ENCODE measurements around the gene LRRC8B.

The LRRC8B gene

GRCh38 chr1:89633800-89634625, 109.4 kb downstream of the LRRC8B start:
- no peak for DNase-seq (ENCODE audit: low spot score)

DNA sequence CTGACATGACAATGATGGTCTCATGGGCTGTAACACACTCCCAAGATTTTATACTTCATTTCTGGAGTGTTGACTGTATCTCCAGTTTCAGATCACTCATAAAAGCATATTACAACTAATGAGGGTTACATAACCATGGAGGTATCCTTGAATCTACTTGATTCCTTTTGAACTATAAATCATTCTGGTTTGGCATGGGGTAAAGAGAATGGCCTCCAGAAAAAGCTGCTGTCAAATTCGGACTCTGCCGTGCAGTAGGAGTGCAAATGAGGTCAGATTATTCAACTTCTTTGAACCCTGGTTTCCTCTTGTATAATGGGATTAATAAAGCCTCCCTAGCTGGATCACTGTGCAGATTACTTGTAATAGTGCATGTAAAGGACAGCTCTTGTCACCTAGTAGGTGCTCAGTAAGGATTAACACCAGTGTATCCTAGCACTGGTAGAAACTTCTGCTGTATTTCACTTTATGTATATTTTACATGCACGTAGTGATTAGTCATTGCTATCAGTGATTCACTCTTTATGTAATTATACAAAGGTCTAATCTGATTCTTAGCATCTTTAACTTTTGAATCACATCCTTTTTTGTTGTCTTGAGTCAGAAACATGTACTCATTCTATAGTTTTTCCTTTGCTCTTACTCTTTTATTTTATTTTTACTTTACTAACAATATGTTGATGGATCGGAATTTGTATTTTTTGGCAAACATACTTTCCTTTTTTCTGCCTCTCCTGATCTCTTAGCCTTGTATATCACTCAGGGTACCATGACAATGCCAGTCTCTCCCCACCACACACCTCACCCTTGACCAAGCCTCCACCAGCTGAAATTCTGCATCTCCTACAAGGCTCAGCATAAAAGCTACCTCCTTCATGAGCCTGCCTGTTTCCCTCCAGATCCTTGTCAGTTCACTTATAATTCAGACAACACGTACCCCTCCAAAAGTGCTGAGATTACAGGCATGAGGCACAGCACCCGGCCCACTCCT, 111.5 kb downstream of the LRRC8B start:
- no peak for DNase-seq (ENCODE audit: low spot score)

GRCh38 chr1:89637496-89637895, 112.9 kb downstream of the LRRC8B start:
- DNase-seq (ENCODE audit: low spot score) = no peak

- DNase-seq (ENCODE audit: low spot score) = no peak
Observed at GRCh38 chr1:89640440-89640839, 115.8 kb downstream of the LRRC8B start.

- DNase-seq (ENCODE audit: low spot score) = no peak
Observed at GRCh38 chr1:89641781-89642180, 117.2 kb downstream of the LRRC8B start.

DNA sequence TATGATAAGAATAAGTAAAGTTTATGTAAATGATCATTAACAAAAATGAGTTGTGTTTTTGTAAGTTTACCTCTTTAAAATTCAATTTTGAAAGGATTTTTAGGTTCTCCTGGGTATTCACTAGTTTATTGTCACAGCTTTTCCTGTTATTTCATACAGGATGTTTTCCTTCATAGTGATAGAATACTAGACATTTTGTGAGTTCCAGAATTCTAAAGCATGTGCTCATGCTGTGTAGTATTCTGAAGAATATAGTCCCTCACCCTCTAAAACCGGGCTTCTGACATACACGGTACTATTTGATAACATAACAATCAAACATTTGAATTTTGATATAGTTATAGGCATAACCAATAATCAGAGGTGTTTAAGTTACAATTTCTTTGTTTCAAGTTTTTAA, 118.9 kb downstream of the LRRC8B start:
- no peak for DNase-seq (ENCODE audit: low spot score)

DNA sequence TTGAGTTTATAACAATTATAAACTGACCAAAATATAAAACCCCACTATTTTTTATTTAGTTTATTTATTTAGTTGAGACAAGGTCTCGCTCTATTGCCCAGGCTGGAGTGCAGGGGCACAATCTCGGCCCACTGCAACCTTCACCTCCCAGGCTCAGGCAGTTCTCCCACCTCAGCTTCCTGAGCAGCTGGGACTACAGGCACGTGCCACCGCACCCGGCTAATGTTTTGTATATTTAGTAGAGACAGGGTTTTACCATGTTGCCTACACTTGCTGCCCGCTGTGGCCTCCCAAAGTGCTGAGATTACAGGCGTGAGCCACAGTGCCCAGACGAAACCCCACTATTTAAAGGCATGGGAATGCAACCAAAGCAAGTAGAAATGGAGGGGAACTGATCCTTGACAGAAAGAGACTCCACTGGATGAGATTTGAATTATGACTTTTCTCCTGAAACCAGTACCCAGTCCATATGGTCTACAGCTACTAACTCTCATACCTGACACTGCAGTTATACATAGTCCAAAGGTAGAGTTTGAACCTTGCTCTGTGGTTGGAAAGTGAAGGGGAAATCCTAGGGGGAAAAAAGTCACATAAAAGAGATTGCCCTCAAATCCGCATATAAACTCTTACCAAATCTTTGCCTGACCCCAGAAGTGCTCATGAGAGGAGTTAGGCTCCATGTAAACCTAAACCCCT, 119.6 kb downstream of the LRRC8B start:
- no peak for DNase-seq (ENCODE audit: low spot score)

GRCh38 chr1:89646259-89646658, 121.6 kb downstream of the LRRC8B start:
- no peak for DNase-seq (ENCODE audit: low spot score)
